HG03103 (cell line): ENCODE results near the gene COMMD6.
"Not testable (repeated sequence)": the region's sequence is repeated elsewhere in the genome, so short reads cannot be mapped to it uniquely, and the experiment has no call there.

Experiments
- ATAC-seq: cut with Tn5 transposase; IDR thresholded peaks from one replicate; pipeline ENCODE4 v1.9.1; 2021; ENCODE audit warnings: low read depth; ENCODE audit not compliant: unreplicated experiment

Gene COMMD6

DNA sequence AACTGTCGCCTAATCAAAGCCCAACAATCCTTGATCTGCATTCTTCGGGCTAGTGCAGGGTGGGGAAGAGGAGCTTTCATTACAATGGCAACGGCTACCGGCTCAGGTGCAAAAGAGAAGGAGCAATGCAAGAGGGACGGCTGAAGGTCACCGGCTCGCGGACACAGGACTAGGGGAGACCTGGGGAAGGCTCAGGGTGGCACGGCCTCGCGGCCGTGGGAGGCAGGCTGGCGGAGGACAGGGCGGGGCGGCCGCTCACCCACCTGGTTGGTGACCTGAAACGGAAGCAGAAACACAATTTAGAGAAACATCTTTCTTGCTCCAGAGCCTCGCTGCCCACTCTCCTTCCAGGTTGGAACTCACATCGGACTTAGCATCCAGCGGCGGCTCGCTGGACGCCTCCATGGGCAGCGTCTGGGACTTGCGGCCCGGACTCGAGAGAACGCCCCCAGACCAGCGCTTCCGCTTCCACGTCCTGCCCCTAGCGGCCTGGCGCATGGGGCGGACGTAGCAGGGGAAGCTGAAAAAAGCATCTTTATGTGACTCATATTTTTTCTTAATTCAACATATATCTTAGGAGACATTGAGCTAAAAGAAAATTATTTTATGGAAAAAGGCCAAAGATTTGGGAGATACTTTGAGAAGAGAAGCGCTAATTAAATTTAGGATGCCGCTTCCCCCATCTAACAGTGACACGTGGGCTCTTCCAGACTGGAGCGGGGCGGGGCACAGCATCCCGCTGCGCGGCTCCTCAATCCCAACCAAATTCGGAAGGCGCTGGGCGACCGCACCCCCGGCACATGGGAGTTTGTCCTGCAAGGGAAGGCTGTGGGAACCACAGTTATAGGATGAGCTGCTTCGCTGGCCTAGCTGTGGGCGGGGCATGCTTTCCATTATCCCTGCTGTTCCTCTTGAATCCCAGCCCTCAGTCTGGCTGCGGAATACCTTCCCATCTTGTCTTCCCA, at the start of gene COMMD6:
Gene COMMD6 (minus strand): TSS at position 441 of the 965 bp plus-strand sequence. CDS start 36 bp downstream, at position 405.
- peak; percentile 93 for ATAC-seq

DNA sequence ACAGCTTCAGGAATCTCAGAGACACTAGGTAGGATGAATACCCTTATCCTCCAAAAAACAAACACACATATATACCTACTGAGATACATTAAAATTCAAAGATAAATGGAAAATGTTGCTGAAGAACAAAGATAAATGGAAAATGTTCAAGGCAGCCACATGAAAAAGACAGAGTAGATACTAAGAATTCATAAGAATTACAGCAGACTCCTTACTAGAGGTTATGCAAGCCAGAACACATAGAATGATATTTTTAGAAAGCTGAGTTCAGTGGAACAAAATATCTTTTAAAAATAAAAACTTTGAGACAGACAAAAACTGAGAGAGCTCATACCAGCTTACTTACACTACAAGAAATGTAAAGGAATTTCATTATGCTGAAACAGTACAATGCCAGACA, 47.5 kb upstream of the COMMD6 start:
- ATAC-seq, result no peak

DNA sequence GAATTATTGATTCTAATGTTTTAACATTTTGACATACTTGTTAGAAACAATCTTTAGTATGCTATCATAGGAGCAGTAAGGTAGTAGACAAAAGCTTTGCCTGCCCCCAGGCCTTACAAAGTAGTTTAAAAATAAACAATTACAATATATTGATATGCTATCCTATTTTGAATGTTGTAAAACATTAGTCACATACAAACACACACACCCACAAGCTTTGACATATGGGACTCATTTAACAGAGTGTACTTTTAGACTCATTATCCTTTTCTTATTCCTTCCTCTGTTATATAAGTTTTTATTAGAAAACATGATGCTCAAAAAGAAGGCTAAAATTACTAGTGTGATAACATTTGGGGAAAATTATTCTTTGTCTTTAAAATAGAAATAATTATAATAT, 45.5 kb upstream of the COMMD6 start:
- no peak for ATAC-seq

DNA sequence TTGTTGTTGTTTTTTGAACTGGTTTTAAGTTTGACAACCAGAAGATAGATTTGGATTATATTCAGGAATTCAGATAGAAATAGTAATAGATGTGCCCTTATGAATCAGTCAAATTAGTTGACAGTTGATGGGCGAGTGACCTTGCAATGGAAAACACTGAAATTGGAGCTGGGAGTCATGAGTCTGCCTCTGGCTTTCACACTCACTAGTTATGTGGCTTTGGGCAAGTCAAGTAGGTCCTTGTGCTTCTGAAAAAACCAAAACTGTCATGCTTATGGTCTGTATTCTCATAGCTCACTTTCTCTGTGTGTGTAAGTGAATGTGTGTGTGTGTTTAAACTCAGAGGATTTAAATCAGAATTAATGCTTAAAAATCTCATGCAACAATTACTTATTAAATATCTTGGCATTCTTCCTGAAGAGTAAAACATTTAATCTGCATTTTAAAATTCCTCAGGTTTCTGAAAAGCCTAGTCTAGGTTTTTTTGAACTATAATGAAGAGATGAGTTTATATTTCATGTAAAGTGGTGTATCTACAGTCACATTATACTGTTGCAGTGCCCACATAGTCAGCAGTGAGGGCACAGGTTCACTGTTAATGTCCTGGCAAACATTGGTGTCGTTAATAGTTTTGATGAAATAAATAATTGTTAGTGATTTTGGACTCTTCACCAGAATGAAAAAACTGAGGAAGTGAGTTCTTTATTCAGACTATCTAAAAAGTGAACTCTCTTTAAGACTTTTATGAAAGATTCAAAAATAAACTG, 44.4 kb upstream of the COMMD6 start:
- no peak for ATAC-seq

DNA sequence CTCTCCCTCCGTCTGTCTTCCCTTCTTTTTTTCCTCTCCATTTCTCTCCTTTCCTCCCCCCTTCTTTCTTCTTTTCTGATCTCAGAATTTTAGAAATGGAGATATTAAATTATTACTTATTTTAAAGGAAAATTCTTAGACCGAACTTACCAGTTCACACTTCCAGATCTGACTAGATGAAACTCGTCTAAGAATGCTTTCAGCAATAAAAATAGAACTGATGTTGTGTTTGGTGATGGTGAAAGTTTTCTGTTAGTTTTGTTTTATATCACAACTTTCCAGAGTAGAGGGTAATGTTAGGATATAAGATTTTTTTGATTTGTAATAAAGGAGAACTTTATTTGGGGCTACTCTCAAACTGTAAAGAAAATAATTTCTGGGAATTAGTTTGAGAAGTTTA, 41.9 kb upstream of the COMMD6 start:
- no peak for ATAC-seq

DNA sequence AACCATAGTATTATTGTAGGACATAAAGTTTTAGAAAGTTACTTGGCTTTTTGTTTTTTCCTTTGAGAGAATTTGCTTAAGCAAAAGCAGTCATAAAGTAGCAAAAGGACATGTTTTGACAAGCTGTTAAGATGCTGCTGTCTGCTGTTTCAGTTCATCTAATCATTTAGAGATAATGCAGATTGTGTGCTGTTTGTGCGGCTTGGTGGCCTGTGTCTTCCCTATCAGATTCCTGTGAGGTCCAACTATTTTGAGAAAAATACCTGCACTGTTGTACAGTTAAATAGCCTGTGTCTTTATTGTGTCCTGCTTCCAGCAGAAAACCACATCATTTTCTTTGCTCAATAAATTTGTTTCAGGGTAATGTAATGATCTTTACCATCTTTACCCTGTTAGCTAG, 31.9 kb upstream of the COMMD6 start:
- no peak for ATAC-seq

DNA sequence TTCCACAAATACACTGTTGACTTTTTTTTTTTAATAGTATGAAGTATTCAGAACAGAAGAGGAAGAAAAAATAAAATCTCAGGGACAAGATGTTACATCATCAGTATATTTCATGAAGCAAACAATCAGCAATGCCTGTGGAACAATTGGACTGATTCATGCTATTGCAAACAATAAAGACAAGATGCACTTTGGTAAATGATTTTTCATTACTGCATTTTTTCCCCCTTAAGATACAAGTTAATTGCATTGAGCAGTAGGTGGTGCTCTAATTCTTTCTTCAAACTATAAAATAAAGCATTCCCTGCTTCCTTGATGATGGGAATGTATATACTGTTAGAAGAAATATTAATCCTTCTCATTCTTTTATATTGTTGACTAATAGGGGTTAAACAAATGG, 29.0 kb upstream of the COMMD6 start:
- no peak for ATAC-seq

DNA sequence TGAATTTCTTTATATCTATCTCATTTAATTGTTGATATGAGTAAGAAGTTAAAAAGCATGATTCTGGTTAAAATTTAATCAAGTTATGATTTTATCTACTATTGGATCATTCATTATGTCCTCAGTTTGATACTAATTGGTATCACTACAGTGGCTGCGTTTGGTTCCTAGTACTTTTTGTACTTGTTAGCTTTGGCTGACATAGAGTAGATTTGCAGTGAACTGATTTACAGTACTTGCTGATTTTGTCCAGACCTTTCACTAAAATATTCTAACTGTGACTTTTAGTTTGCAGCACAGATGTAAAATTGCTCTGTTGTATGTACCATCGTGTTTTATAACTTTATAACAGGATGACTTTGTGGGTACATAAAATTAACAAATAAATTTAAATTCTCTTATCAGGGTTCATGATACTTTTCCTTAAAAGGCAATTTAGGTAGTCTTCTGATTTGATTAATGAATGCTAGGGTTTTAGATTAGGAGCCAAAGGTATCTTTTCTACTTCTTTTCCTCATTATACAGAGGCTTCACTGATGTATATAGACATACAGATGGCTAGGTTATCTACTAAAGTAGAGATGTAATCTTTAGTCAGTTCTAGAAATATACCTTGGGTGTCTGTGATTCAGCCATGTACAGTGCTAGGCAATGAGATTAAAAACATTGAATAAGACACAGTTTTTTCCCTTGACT, 20.7 kb upstream of the COMMD6 start:
- no peak for ATAC-seq

DNA sequence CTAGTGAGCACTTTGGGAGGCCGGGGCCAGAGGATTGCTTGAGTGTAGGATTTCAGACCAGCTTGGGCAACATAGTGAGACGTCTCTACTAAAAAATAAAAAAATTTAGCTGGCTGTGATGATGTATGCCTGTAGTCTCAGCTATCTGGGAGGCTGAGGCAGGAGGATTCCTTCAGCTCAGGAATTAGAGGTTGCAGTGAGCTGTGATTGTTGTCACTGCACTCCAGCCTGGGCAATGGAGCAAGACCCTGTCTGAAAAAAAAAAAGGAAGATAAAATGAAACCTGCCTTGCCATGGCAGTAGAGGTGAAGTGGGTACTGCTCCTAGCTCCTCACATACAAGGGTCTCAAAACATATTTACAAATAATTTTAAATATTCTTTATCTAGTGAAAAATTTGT, 19.3 kb upstream of the COMMD6 start:
- ATAC-seq, result no peak

DNA sequence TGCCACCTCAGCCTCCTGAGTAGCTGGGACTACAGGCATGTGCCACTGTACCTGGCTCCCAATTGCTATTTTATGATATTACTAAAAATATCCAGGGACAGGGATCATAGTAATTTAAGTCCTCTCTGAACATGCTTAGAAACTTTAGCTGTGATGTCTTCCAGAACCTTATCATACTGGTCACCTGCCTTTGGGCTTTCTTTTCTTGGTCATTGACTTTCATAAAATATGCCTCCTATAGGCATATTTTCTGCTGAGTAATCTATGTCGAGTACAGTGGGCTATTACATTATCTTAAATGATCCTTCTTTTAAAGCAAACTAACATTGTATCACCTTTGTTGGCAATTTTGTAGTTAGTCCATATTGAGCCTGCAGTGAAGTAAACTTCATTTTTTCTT, 18.2 kb upstream of the COMMD6 start:
- ATAC-seq, result no peak

DNA sequence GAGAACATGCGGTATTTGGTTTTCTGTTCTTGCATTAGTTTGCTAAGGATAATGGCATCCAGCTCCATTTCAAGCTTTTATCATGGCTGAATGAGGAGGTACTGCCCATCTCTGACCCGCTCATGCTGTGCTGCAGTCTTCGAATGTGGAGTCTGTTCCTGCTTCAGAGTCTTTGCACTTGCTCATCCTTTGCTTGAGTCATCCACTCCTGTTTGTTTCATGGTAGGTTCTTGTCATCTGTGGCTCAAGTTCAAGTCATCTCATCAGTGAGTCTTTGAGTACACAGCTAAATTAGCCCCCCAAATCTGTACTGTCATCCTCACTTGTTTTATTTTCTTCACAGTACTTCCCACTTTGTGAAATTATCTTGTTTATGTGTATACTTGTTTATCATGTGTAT, 17.3 kb upstream of the COMMD6 start:
- ATAC-seq, result no peak

DNA sequence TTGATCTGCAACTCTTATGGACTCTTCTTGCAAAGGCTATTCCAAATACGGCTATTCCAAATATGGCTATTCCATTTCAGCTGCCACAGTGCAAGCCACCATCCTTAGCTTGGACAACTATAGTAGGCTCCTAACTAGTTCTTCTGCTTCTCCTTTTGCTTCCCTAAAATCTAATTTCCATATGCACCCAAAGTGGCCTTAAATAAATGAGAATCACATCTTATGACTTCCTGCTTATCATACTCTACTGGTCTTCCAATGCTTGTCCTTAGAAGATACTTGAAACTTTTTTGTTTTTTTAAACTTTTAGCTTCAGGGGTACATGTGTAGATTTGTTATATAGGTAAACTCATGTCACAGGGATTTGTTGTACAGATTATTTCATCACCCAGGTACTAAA, 16.8 kb upstream of the COMMD6 start:
- no peak for ATAC-seq

DNA sequence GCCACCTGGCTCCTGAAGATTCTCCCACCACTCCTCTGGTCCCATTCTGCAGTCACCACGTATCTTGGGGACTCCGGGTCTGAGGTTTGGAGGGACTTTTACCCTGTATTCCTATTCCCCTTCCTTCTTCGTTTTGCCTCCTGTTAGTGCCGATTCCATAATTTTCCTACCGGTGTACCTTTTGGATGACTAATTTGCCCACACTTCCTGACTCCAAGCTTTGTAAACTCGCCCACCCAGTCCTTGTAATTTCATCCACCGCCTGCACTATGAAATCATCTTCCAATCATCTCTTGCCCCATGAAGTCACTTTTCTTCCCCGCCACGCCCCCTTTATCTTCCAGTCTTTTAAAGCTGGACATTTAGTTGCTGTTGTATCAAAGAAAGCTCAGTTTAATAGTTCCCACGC, 12.5 kb upstream of the COMMD6 start:
- ATAC-seq, result no peak

DNA sequence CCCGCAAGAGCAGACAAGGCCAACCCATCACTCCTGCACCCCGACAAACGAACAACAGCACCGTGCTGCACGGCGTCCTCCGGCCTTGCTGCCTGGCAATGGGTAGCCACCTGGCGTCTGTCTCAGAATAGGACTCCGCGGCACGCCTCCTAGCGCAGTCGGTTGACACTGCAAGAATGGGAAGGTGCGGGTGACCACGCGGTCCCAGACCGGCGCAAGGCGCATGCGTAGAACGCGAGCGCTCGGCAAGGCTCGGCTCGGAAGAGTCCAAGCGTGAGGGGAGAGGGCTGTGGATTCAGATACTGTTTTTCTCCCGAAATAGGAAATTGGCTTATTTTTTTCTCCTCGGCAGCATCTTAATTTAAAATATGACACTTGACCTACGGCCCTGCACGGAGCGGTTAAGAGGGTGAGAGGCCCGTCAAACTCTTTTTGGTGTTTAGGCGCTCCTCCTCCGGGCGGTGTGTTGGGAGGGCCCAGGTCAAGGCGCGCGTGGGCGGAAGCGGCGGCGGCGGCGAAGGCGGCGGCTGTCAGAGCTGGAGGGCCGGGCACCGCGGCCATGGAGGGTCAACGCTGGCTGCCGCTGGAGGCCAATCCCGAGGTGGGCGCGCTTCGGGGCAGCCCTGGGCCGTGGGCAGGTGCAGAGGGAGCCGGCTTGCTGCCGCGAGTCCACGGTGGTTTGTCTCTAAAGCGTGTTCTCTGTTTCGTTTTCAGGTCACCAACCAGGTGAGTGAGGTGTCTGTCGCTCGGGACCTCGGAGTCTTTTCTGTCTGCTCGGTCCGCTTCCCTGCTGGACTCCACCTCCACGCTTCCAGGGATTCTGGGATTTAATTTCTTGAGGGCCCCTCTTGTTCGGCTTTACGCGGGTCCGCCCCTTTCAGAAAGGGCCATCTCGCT, 11.9 kb upstream of the COMMD6 start, which contains the start of gene UCHL3:
Gene UCHL3 (plus strand): TSS at position 530 of the 897 bp plus-strand sequence. CDS start 30 bp downstream, at position 560.
- peak; percentile 97 for ATAC-seq

DNA sequence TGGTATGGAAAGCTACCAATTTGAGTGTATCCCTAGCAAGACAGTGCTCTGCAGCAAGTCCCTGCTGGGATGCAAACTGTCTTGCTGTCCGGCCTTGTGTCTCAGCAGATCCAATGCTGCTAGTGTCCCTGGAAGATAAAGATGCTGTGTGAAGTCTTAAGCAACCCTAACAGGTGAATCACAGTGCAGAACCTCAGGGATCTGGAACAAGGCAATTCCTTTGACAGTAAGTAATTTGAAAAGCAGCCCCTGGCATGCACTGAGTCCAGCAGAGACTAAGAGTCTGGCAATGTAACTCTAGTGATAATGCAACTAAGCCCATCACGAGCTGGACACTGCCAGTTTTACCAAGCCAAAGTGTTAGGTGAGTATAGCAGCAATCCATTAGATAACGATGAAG, 10.3 kb upstream of the COMMD6 start:
- ATAC-seq, result no peak

DNA sequence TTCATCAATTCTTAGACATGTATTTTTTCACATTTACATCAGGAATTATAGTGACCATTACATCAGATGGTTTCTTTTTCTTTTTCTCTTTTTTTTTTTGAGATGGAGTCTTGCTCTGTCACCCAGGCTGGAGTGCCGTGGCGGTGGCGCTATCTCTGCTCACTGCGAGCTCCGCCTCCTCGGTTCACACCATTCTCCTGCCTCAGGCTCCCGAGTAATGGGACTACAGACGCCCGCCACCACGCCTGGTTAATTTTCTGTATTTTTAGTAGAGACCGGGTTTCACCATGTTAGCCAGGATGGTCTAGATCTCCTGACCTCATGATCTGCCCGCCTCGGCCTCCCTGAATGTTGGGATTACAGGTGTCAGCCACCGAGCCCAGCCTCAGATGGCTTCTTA, 7.7 kb upstream of the COMMD6 start:
- not testable (repeated sequence) for ATAC-seq

DNA sequence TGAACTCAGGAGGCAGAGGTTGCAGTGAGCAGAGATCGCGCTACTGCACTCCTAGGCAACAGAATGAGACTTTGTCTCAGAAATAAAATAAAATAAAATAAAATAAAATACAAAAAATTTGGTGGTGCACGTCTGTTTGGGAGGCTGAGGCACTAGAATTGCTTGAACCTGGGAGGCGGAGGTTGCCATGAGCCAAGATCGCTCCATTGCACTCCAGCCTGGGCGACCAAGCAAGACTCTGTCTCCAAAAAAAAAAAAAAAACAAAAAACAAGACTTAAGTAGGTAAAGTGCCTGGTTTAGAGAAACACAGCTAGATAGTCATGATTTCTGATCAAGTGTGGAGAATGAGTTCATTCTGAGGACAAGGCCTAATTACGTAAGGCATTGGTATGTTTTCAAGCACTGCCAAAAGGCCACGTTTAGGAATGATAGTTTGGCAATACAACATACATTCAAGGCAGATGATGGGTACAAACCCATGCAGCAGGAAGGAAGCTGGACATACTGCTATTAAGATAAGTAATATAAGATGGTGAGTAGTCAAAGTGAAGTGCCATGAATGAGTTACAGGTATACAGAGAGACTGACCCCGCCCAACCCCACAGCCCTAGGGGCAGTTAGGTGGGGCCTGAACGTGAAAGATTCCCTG, 7.2 kb upstream of the COMMD6 start:
- no peak for ATAC-seq

DNA sequence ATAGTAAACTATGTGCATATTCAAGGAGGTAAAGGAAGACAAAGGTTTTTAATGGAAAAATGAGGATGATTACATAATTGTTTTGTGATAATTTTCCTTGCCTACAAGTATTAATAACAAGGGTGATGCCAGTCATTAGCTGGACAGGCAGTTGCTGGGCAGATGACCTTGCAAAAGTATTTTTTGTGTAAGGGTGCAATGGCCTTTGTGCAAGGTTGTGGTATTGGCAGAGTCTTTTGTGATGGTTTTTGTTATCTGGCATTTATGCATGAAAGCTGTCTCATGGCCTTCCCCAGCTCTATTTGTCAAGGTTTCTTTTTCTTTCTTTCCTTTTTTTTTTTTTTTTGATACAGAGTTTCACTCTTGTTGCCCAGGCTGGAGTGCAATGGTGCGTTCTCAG, 4.3 kb upstream of the COMMD6 start:
- no peak for ATAC-seq

DNA sequence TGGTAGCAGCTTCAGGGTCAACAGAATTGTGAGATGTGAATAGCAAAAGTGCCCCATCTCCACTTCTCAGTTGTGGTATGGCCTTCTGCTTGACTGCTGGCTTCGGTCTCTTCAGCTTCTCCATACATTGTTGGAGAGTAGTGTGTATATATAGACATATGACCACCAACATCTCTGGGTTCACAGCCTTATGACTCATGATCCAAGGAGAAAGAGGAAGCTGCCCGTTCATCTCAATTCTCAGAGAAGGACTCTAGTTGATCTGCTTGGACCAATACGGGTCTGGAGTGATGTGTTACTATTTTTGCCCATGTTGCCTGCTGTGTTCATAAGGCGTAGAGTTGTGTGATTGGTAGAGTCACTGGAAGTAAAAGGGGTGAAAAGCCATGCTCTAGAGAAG, 3.6 kb upstream of the COMMD6 start:
- no peak for ATAC-seq
